ENCODE data around the gene WWOX. TPM values are rescaled to one million over a fixed set of nuclear protein-coding genes. Genes with fewer than 3 reads are reported as not detected.

Gene WWOX
- total and polyA plus RNA-seq, 3 experiments from 2014 or later, result 17.2 to 18.6 (median 18.2) TPM

- no peaks in the 10 kb centered on the region for H3K27me3 ChIP-seq (ENCODE audit: insufficient read depth, low read length, poor library complexity, severe bottlenecking)
- H3K27ac Mint-ChIP-seq, result no peak overlapping the region
- POLR2A ChIA-PET, result no interaction called here
- H3K36me3 Mint-ChIP-seq, result no peaks in the 10 kb centered on the region
- no peaks in the 10 kb centered on the region for H3K9me3 Mint-ChIP-seq
- H3K4me3 ChIP-seq (ENCODE audit: low read length), result no peak overlapping the region
- no peaks in the 10 kb centered on the region for H3K4me1 Mint-ChIP-seq
- H3K27me3 Mint-ChIP-seq, result peaks cover 18 to 39% of the 10 kb centered on the region in 2 donors
- CTCF ChIA-PET, result no interaction called here
- no peak overlapping the region for H3K4me3 Mint-ChIP-seq
- H3K4me1 ChIP-seq (ENCODE audit: insufficient read depth, low read length), result no peaks in the 10 kb centered on the region
- no peak for DNase-seq
- no peaks in the 10 kb centered on the region for H3K36me3 ChIP-seq (ENCODE audit: insufficient read depth, low read length)
- no peak overlapping the region for H3K27ac ChIP-seq (ENCODE audit: low read depth, low read length)
- H3K9me3 ChIP-seq (ENCODE audit: low read length), result no peaks in the 10 kb centered on the region
Measured at GRCh38 chr16:78069913-78070312, 29.5 kb upstream of the WWOX start.

DNA sequence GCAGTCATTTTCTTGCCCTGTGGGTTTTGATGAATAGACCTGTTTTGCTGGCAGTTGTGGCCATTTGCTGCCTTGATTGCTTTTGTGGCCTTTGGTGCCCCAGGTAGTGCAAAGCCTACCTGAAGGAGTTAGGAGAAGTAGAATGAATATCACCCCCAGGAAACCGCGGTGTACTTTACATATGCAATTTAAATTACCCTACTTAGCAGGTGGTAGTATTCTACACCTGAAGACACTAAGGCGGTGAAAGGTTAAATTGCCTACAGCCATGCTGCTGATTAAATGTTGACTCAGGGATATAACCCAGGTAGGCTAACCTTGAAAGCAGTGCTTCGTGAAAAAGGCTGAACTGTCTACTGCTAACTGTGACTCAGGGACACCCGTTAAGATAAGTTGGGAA is 27.2 kb upstream of the WWOX start:
- no peaks in the 10 kb centered on the region for H3K4me1 Mint-ChIP-seq
- POLR2A ChIA-PET, result no interaction called here
- CTCF ChIA-PET, result no interaction called here
- H3K36me3 ChIP-seq (ENCODE audit: insufficient read depth, low read length), result no peaks in the 10 kb centered on the region
- DNase-seq, result no peak
- H3K4me3 ChIP-seq (ENCODE audit: low read length), result no peak overlapping the region
- H3K27me3 ChIP-seq (ENCODE audit: insufficient read depth, low read length, poor library complexity, severe bottlenecking), result no peaks in the 10 kb centered on the region
- no peaks in the 10 kb centered on the region for H3K36me3 Mint-ChIP-seq
- no peak overlapping the region for H3K4me3 Mint-ChIP-seq
- no peaks in the 10 kb centered on the region for H3K9me3 ChIP-seq (ENCODE audit: low read length)
- H3K27ac ChIP-seq (ENCODE audit: low read depth, low read length), result no peak overlapping the region
- H3K27ac Mint-ChIP-seq, result no peak overlapping the region
- H3K4me1 ChIP-seq (ENCODE audit: insufficient read depth, low read length), result no peaks in the 10 kb centered on the region
- peaks cover 9 to 26% of the 10 kb centered on the region in 2 donors for H3K27me3 Mint-ChIP-seq
- H3K9me3 Mint-ChIP-seq, result no peaks in the 10 kb centered on the region

DNA sequence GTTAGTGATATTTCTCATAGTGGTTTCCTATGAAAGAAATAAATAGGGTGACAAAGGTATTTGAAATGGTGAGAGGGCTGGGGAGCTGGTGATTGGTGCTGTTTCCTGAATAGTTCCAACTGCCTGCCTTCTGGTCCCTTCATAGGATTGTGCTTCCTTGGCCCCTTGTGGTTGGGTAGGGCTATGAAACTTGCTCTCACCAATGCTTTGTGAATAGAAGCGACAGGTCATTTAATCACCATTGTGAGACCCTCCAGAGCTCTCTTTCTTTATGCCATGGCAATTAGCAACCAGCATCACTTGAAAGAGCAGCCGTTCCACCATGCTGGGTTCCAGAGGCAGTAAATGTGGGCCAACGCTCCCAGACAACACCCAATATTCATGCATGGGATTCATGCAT is 23.7 kb upstream of the WWOX start:
- no peaks in the 10 kb centered on the region for H3K9me3 ChIP-seq (ENCODE audit: low read length)
- Mint-ChIP-seq H3K27me3 (peaks cover 8 to 20% of the 10 kb centered on the region in 2 donors), H3K36me3 (no peaks in the 10 kb centered on the region), H3K4me3 (no peak overlapping the region), H3K9me3 (peaks cover 0 to 1% (median 0%) of the 10 kb centered on the region in 5 donors), H3K27ac (no peak overlapping the region), H3K4me1 (no peaks in the 10 kb centered on the region)
- no peaks in the 10 kb centered on the region for H3K4me1 ChIP-seq (ENCODE audit: insufficient read depth, low read length)
- H3K27ac ChIP-seq (ENCODE audit: low read depth, low read length), result no peak overlapping the region
- H3K27me3 ChIP-seq (ENCODE audit: insufficient read depth, low read length, poor library complexity, severe bottlenecking), result no peaks in the 10 kb centered on the region
- H3K4me3 ChIP-seq (ENCODE audit: low read length), result no peak overlapping the region
- ChIA-PET POLR2A (no interaction called here), CTCF (no interaction called here)
- no peaks in the 10 kb centered on the region for H3K36me3 ChIP-seq (ENCODE audit: insufficient read depth, low read length)
- no peak for DNase-seq

DNA sequence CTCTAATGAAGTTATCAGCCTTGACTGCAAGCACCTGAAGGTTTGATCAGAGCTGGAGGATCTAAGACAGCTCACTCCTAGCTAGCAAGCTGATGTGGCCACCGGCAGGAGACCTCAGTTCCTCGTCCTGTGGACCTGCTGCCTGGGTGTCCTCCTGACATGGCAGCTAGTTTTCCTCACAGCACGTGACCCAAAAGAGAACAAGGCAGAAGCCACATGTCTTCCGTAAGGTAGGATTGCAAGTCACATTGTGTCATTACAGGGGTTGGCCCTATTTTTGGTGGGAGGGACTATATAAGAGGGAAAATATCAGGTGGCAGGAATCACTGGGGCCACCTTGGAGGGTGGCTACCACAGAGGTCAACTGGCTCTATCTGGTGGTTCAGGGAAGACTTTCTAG is 18.1 kb upstream of the WWOX start:
- Histone ChIP-seq H3K4me3 (ENCODE audit: low read length) (no peak overlapping the region), H3K27ac (ENCODE audit: low read depth, low read length) (no peak overlapping the region), H3K27me3 (ENCODE audit: insufficient read depth, low read length, poor library complexity, severe bottlenecking) (no peaks in the 10 kb centered on the region), H3K9me3 (ENCODE audit: low read length) (no peaks in the 10 kb centered on the region), H3K36me3 (ENCODE audit: insufficient read depth, low read length) (no peaks in the 10 kb centered on the region), H3K4me1 (ENCODE audit: insufficient read depth, low read length) (no peaks in the 10 kb centered on the region)
- Mint-ChIP-seq H3K27me3 (peaks cover 5 to 19% of the 10 kb centered on the region in 2 donors), H3K4me1 (no peaks in the 10 kb centered on the region), H3K4me3 (no peak overlapping the region), H3K27ac (no peak overlapping the region), H3K36me3 (no peaks in the 10 kb centered on the region), H3K9me3 (peaks cover 0 to 1% (median 0%) of the 10 kb centered on the region in 5 donors)
- CTCF ChIA-PET, result interaction anchor here (1.4 kb wide), 1 partner anchor 9 kb away, joined by 3 read pairs; no protein-coding TSS in a partner anchor
- POLR2A ChIA-PET, result no interaction called here
- no peak for DNase-seq

DNA sequence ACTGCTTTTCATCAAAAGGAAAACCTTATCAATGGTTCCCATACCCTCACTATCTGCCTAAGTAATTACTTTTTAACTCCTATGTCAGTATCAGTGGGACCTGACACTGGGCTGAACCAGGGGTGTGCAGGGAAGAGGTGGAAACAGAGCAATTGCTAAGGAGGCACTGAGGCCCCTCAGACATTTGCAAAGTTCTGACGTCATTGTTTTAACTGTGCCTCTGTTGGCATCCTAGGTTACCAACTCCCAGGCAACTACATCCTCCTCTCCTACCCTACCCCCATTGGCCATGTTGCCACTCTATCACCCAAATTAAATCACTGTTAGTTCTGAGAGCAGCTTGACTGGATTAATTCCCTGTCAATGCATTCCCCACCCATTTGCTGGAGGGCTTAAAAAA is 8.0 kb upstream of the WWOX start:
- no peak for DNase-seq
- H3K9me3 Mint-ChIP-seq, result no peaks in the 10 kb centered on the region
- H3K27me3 Mint-ChIP-seq, result peaks cover 13 to 15% of the 10 kb centered on the region in 2 donors
- no peak overlapping the region for H3K27ac ChIP-seq (ENCODE audit: low read depth, low read length)
- H3K27me3 ChIP-seq (ENCODE audit: insufficient read depth, low read length, poor library complexity, severe bottlenecking), result no peaks in the 10 kb centered on the region
- no peaks in the 10 kb centered on the region for H3K36me3 ChIP-seq (ENCODE audit: insufficient read depth, low read length)
- H3K27ac Mint-ChIP-seq, result no peak overlapping the region
- no peaks in the 10 kb centered on the region for H3K4me1 ChIP-seq (ENCODE audit: insufficient read depth, low read length)
- POLR2A ChIA-PET, result no interaction called here
- no peak overlapping the region for H3K4me3 ChIP-seq (ENCODE audit: low read length)
- H3K4me1 Mint-ChIP-seq, result no peaks in the 10 kb centered on the region
- no peaks in the 10 kb centered on the region for H3K9me3 ChIP-seq (ENCODE audit: low read length)
- no peak overlapping the region for H3K4me3 Mint-ChIP-seq
- CTCF ChIA-PET, result interaction anchor here (1.8 kb wide), 1 partner anchor 8 kb away, joined by 7 read pairs; the partner anchor contains the start of gene WWOX
- H3K36me3 Mint-ChIP-seq, result peaks cover 0 to 2% (median 0%) of the 10 kb centered on the region in 3 donors

DNA sequence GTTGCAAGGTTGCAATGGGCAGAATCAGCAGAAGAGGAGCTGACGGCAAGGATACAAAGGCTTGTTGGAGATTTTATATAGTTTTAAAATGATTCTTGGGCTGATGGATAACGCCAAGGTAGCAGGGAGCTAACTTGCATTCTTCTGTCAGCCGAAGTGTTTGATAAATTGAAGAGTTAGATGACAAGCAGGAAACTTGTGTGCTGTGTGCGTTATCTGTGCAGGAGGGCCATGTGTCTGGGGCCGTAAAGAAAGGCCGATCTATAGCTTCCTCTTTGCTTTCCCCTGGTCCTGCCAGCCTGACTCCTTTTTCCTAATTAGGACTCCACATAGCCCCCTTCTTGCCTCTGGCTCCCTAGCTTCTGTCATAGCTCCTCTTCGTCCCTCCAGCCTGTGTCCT is 6.7 kb upstream of the WWOX start:
- DNase-seq, result no peak
- POLR2A ChIA-PET, result no interaction called here
- H3K36me3 ChIP-seq (ENCODE audit: insufficient read depth, low read length), result no peaks in the 10 kb centered on the region
- no peaks in the 10 kb centered on the region for H3K9me3 ChIP-seq (ENCODE audit: low read length)
- H3K4me3 Mint-ChIP-seq, result no peak overlapping the region
- H3K27ac ChIP-seq (ENCODE audit: low read depth, low read length), result no peak overlapping the region
- H3K27ac Mint-ChIP-seq, result no peak overlapping the region
- no peaks in the 10 kb centered on the region for H3K4me1 ChIP-seq (ENCODE audit: insufficient read depth, low read length)
- H3K4me1 Mint-ChIP-seq, result no peaks in the 10 kb centered on the region
- H3K36me3 Mint-ChIP-seq, result peaks cover 0 to 2% (median 0%) of the 10 kb centered on the region in 3 donors
- CTCF ChIA-PET, result no interaction called here
- H3K9me3 Mint-ChIP-seq, result no peaks in the 10 kb centered on the region
- no peaks in the 10 kb centered on the region for H3K27me3 ChIP-seq (ENCODE audit: insufficient read depth, low read length, poor library complexity, severe bottlenecking)
- H3K4me3 ChIP-seq (ENCODE audit: low read length), result no peak overlapping the region
- H3K27me3 Mint-ChIP-seq, result peaks cover 13 to 15% of the 10 kb centered on the region in 2 donors

- Histone ChIP-seq H3K9me3 (ENCODE audit: low read length) (no peaks in the 10 kb centered on the region), H3K36me3 (ENCODE audit: insufficient read depth, low read length) (no peaks in the 10 kb centered on the region), H3K27me3 (ENCODE audit: insufficient read depth, low read length, poor library complexity, severe bottlenecking) (no peaks in the 10 kb centered on the region), H3K27ac (ENCODE audit: low read depth, low read length) (no peak overlapping the region), H3K4me1 (ENCODE audit: insufficient read depth, low read length) (peaks cover 3% of the 10 kb centered on the region), H3K4me3 (ENCODE audit: low read length) (no peak overlapping the region)
- Mint-ChIP-seq H3K4me3 (no peak overlapping the region), H3K27me3 (peaks cover 13 to 15% of the 10 kb centered on the region in 2 donors), H3K36me3 (peaks cover 0 to 2% (median 0%) of the 10 kb centered on the region in 3 donors), H3K9me3 (no peaks in the 10 kb centered on the region), H3K4me1 (peaks cover 6 to 8% (median 6%) of the 10 kb centered on the region in 3 donors), H3K27ac (no peak overlapping the region)
- ChIA-PET POLR2A (no interaction called here), CTCF (no interaction called here)
- DNase-seq, result no peak
Measured at GRCh38 chr16:78094166-78094565, 5.3 kb upstream of the WWOX start.

- POLR2A ChIA-PET, result no interaction called here
- no peak for DNase-seq
Measured at GRCh38 chr16:78094998-78095397, 4.5 kb upstream of the WWOX start.

GRCh38 chr16:78096386-78096785 is 3.1 kb upstream of the WWOX start:
- Mint-ChIP-seq H3K4me3 (peak overlapping the region in 1 of 7 donors; percentile 53), H3K9me3 (no peaks in the 10 kb centered on the region), H3K27ac (peak overlapping the region in 1 of 8 donors; percentile 44), H3K36me3 (peaks cover 0 to 3% (median 2%) of the 10 kb centered on the region in 3 donors), H3K27me3 (peaks cover 13% of the 10 kb centered on the region in 2 donors), H3K4me1 (peaks cover 14 to 19% (median 17%) of the 10 kb centered on the region in 3 donors)
- Histone ChIP-seq H3K27ac (ENCODE audit: low read depth, low read length) (no peak overlapping the region), H3K9me3 (ENCODE audit: low read length) (no peaks in the 10 kb centered on the region), H3K4me3 (ENCODE audit: low read length) (no peak overlapping the region), H3K36me3 (ENCODE audit: insufficient read depth, low read length) (no peaks in the 10 kb centered on the region), H3K4me1 (ENCODE audit: insufficient read depth, low read length) (peaks cover 12% of the 10 kb centered on the region), H3K27me3 (ENCODE audit: insufficient read depth, low read length, poor library complexity, severe bottlenecking) (no peaks in the 10 kb centered on the region)
- ChIA-PET CTCF (no interaction called here), POLR2A (no interaction called here)
- DNase-seq, result no peak

More at GRCh38 chr16:78094998-78095397, 4.5 kb upstream of the WWOX start:
- Histone ChIP-seq H3K9me3 (ENCODE audit: low read length) (no peaks in the 10 kb centered on the region), H3K4me3 (ENCODE audit: low read length) (no peak overlapping the region), H3K27me3 (ENCODE audit: insufficient read depth, low read length, poor library complexity, severe bottlenecking) (no peaks in the 10 kb centered on the region), H3K36me3 (ENCODE audit: insufficient read depth, low read length) (no peaks in the 10 kb centered on the region), H3K4me1 (ENCODE audit: insufficient read depth, low read length) (peaks cover 4% of the 10 kb centered on the region), H3K27ac (ENCODE audit: low read depth, low read length) (no peak overlapping the region)
- Mint-ChIP-seq H3K36me3 (peaks cover 0 to 3% (median 2%) of the 10 kb centered on the region in 3 donors), H3K4me3 (no peak overlapping the region), H3K4me1 (peaks cover 8 to 11% (median 10%) of the 10 kb centered on the region in 3 donors), H3K27me3 (peaks cover 13% of the 10 kb centered on the region in 2 donors), H3K27ac (no peak overlapping the region), H3K9me3 (no peaks in the 10 kb centered on the region)
- CTCF ChIA-PET, result no interaction called here
